ENCODE results near the gene RNF38. TPM values are rescaled to one million over a fixed set of nuclear protein-coding genes. Genes with fewer than 3 reads are reported as not detected.
A peak's percentile ranks its signal among the peaks of the same experiment; 100 is the strongest.

The RNF38 gene
- total RNA-seq, 1 experiment from 2014 or later, result 18.6 TPM

GRCh38 chr9:36337865-36338264, 62.2 kb downstream of the RNF38 start:
- ChIA-PET CTCF (interaction anchor here (0.7 to 9.7 kb wide), 5 partner anchors 8 to 237 kb away, joined by 3 to 54 read pairs (median 3); partner anchors contain the start of gene CLTA), POLR2A (interaction anchor here (0.9 to 2.3 kb wide), 10 partner anchors 11 to 263 kb away, joined by 3 to 8 read pairs (median 6); partner anchors contain the start of genes CLTA, GNE and RNF38)
- TF ChIP-seq CTCF (IDR thresholded peaks at IDR 0.05; ENCODE audit: unreplicated experiment), result no peak
- Mint-ChIP-seq H3K27me3 (ENCODE audit: insufficient read depth, unreplicated experiment) (no peaks in the 10 kb centered on the region), H3K27ac (ENCODE audit: low read depth, unreplicated experiment) (no peak overlapping the region), H3K4me1 (ENCODE audit: insufficient read depth, unreplicated experiment) (peaks cover 20% of the 10 kb centered on the region), H3K9me3 (ENCODE audit: unreplicated experiment) (no peaks in the 10 kb centered on the region), H3K36me3 (ENCODE audit: insufficient read depth, unreplicated experiment) (peaks cover 59% of the 10 kb centered on the region), H3K4me3 (ENCODE audit: unreplicated experiment) (no peak overlapping the region)
- DNase-seq (ENCODE audit: unreplicated experiment), result peak; percentile 37
- BruUV-seq (replicated peaks), result no TSS peak
- intact Hi-C loops (cut with micrococcal nuclease), result no loop called here

GRCh38 chr9:36337002-36337401, 63.1 kb downstream of the RNF38 start:
- Mint-ChIP-seq H3K4me1 (ENCODE audit: insufficient read depth, unreplicated experiment) (peaks cover 20% of the 10 kb centered on the region), H3K36me3 (ENCODE audit: insufficient read depth, unreplicated experiment) (peaks cover 57% of the 10 kb centered on the region), H3K4me3 (ENCODE audit: unreplicated experiment) (no peak overlapping the region), H3K9me3 (ENCODE audit: unreplicated experiment) (no peaks in the 10 kb centered on the region), H3K27me3 (ENCODE audit: insufficient read depth, unreplicated experiment) (no peaks in the 10 kb centered on the region), H3K27ac (ENCODE audit: low read depth, unreplicated experiment) (peak overlapping the region; percentile 59)
- CTCF ChIA-PET, result interaction anchor here (0.7 to 9.7 kb wide), 3 partner anchors 7 to 113 kb away, joined by 3 to 54 read pairs (median 3); no protein-coding TSS in a partner anchor
- BruUV-seq (replicated peaks), result no TSS peak
- intact Hi-C loops (cut with micrococcal nuclease), result no loop called here
- DNase-seq (ENCODE audit: unreplicated experiment), result peak; percentile 76
- POLR2A ChIA-PET, result interaction anchor here (0.7 to 1.6 kb wide), 10 partner anchors 8 to 263 kb away, joined by 3 to 8 read pairs (median 3); partner anchors contain the start of genes CLTA, GNE and RNF38
- TF ChIP-seq CTCF (IDR thresholded peaks at IDR 0.05; ENCODE audit: unreplicated experiment), result no peak

GRCh38 chr9:36336131-36336907, 63.8 kb downstream of the RNF38 start:
- POLR2A ChIA-PET, result interaction anchor here (0.6 to 1.6 kb wide), 7 partner anchors 8 to 145 kb away, joined by 3 to 8 read pairs (median 3); partner anchors contain the start of genes CLTA, GNE and RNF38

More at GRCh38 chr9:36336131-36336907, 63.8 kb downstream of the RNF38 start:
- Mint-ChIP-seq H3K36me3 (ENCODE audit: insufficient read depth, unreplicated experiment) (peaks cover 56% of the 10 kb centered on the region), H3K27me3 (ENCODE audit: insufficient read depth, unreplicated experiment) (no peaks in the 10 kb centered on the region), H3K27ac (ENCODE audit: low read depth, unreplicated experiment) (peak overlapping the region; percentile 59), H3K4me1 (ENCODE audit: insufficient read depth, unreplicated experiment) (peaks cover 20% of the 10 kb centered on the region), H3K9me3 (ENCODE audit: unreplicated experiment) (no peaks in the 10 kb centered on the region), H3K4me3 (ENCODE audit: unreplicated experiment) (no peak overlapping the region)
- peak; percentile 46 for DNase-seq (ENCODE audit: unreplicated experiment)
- BruUV-seq (replicated peaks), result no TSS peak
- TF ChIP-seq CTCF (IDR thresholded peaks at IDR 0.05; ENCODE audit: unreplicated experiment), result no peak
- intact Hi-C loops (cut with micrococcal nuclease), result no loop called here
- CTCF ChIA-PET, result interaction anchor here (0.6 to 2.2 kb wide), 2 partner anchors 8 to 283 kb away, joined by 3 to 5 read pairs; no protein-coding TSS in a partner anchor

All from MCF 10A (cell line).